ENCODE measurements around the gene SRCIN1. TPM values are rescaled to one million over a fixed set of nuclear protein-coding genes. Genes with fewer than 3 reads are reported as not detected.

The SRCIN1 gene
- total and polyA plus RNA-seq, 4 donors, result 0.05 to 5.3 (median 2.7) TPM

DNA sequence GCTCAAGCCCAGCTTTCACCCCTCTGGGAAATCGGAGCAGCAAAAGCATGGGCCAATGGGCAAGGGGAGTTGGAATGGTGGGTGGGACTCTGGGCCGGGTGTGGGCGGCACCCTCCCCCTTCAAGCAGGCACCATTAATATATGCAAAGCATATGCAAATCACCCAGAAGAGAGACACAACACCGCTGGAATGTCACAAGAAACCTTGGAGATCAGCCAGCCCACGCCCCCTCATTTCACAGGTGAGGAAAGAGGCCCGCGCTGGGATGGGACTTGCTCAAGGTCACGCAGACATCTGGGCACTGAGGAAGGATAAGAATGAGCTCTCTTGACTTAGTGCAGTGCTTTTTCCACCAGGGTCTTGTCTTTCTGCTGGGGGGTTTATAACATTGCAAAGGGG lies 4.8 kb downstream of the SRCIN1 start:
- DNase-seq (ENCODE audit: low spot score), result no peak
- Histone ChIP-seq H3K27ac (ENCODE audit: low read depth in 1 of 2, low read length in 2 of 2) (no peak overlapping the region), H3K9me3 (ENCODE audit: control insufficient read depth in 4 of 4, low read length in 3 of 4) (no peaks in the 10 kb centered on the region), H3K27me3 (ENCODE audit: control insufficient read depth in 4 of 4, insufficient read depth in 4 of 4, low read length in 3 of 4) (no peaks in the 10 kb centered on the region), H3K4me3 (ENCODE audit: low read depth in 1 of 3, low read length in 3 of 3) (no peak overlapping the region), H3K4me1 (ENCODE audit: control insufficient read depth in 4 of 4, insufficient read depth in 4 of 4, low read length in 3 of 4) (peaks cover 0 to 3% (median 0%) of the 10 kb centered on the region in 4 donors), H3K9ac (ENCODE audit: low read depth in 1 of 2, low read length in 2 of 2) (no peak overlapping the region), H3K36me3 (ENCODE audit: control insufficient read depth in 4 of 4, insufficient read depth in 3 of 4, low read depth in 1 of 4, low read length in 3 of 4) (no peaks in the 10 kb centered on the region)
- TF ChIP-seq, protein P1, sequence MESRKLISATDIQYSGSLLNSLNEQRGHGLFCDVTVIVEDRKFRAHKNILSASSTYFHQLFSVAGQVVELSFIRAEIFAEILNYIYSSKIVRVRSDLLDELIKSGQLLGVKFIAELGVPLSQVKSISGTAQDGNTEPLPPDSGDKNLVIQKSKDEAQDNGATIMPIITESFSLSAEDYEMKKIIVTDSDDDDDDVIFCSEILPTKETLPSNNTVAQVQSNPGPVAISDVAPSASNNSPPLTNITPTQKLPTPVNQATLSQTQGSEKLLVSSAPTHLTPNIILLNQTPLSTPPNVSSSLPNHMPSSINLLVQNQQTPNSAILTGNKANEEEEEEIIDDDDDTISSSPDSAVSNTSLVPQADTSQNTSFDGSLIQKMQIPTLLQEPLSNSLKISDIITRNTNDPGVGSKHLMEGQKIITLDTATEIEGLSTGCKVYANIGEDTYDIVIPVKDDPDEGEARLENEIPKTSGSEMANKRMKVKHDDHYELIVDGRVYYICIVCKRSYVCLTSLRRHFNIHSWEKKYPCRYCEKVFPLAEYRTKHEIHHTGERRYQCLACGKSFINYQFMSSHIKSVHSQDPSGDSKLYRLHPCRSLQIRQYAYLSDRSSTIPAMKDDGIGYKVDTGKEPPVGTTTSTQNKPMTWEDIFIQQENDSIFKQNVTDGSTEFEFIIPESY (IDR thresholded peaks at IDR 0.05), result no peak
- no peak for TF ChIP-seq GABPA (IDR thresholded peaks at IDR 0.05 in 1 of 2, conservative IDR thresholded peaks at IDR 0.05 in 1 of 2)
- no peak for TF ChIP-seq REST (IDR thresholded peaks at IDR 0.05)
- peak in 1 of 2 donors; percentile 18 for TF ChIP-seq EGR1 (IDR thresholded peaks at IDR 0.05; ENCODE audit: low read depth in 2 of 2)
- WGBS, result 73% methylated on average over 8 of the region's 8 CpGs

DNA sequence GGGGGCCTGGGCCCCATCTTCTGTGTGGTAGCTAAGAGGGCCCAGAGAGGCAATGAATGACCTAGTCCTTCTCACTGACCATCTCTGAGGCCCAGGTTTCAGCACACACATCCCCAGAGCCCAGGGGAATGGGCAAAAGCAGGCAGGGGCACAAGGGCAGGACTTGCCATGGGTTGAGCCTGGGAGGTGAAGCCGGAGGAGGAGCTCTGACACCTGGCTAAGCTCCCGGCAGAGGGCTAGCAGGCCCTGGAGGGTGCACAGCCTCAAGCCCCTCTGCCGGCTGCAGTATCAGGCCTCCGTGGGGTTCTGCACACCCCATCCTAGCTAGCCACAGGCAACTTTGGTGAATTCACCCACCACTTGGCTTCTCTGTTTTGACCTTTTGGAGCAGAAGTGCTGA lies 5.3 kb downstream of the SRCIN1 start:
- Histone ChIP-seq H3K9ac (ENCODE audit: low read depth in 1 of 2, low read length in 2 of 2) (no peak overlapping the region), H3K36me3 (ENCODE audit: control insufficient read depth in 4 of 4, insufficient read depth in 3 of 4, low read depth in 1 of 4, low read length in 3 of 4) (no peaks in the 10 kb centered on the region), H3K4me3 (ENCODE audit: low read depth in 1 of 3, low read length in 3 of 3) (no peak overlapping the region), H3K4me1 (ENCODE audit: control insufficient read depth in 4 of 4, insufficient read depth in 4 of 4, low read length in 3 of 4) (peaks cover 0 to 3% (median 0%) of the 10 kb centered on the region in 4 donors), H3K9me3 (ENCODE audit: control insufficient read depth in 4 of 4, low read length in 3 of 4) (no peaks in the 10 kb centered on the region), H3K27ac (ENCODE audit: low read depth in 1 of 2, low read length in 2 of 2) (no peak overlapping the region), H3K27me3 (ENCODE audit: control insufficient read depth in 4 of 4, insufficient read depth in 4 of 4, low read length in 3 of 4) (no peaks in the 10 kb centered on the region)
- TF ChIP-seq FOXA2 (IDR thresholded peaks at IDR 0.05) (no peak), TAF1 (conservative IDR thresholded peaks at IDR 0.05) (no peak), GABPA (IDR thresholded peaks at IDR 0.05 in 1 of 2, conservative IDR thresholded peaks at IDR 0.05 in 1 of 2) (no peak), NR2F2 (IDR thresholded peaks at IDR 0.05) (no peak), SP1 (IDR thresholded peaks at IDR 0.05) (no peak), EGR1 (IDR thresholded peaks at IDR 0.05; ENCODE audit: low read depth in 2 of 2) (no peak), RAD21 (IDR thresholded peaks at IDR 0.05) (no peak), HNF4A (conservative IDR thresholded peaks at IDR 0.05) (no peak), FOXA1 (IDR thresholded peaks at IDR 0.05) (no peak), HNF4G (IDR thresholded peaks at IDR 0.05) (no peak)
- TF ChIP-seq, protein P1 (IDR thresholded peaks at IDR 0.05), result no peak
- TF ChIP-seq, protein P2, sequence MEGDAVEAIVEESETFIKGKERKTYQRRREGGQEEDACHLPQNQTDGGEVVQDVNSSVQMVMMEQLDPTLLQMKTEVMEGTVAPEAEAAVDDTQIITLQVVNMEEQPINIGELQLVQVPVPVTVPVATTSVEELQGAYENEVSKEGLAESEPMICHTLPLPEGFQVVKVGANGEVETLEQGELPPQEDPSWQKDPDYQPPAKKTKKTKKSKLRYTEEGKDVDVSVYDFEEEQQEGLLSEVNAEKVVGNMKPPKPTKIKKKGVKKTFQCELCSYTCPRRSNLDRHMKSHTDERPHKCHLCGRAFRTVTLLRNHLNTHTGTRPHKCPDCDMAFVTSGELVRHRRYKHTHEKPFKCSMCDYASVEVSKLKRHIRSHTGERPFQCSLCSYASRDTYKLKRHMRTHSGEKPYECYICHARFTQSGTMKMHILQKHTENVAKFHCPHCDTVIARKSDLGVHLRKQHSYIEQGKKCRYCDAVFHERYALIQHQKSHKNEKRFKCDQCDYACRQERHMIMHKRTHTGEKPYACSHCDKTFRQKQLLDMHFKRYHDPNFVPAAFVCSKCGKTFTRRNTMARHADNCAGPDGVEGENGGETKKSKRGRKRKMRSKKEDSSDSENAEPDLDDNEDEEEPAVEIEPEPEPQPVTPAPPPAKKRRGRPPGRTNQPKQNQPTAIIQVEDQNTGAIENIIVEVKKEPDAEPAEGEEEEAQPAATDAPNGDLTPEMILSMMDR (IDR thresholded peaks at IDR 0.05; ENCODE audit: low read depth, low read length, missing input control), result no peak
- TF ChIP-seq, protein P3, sequence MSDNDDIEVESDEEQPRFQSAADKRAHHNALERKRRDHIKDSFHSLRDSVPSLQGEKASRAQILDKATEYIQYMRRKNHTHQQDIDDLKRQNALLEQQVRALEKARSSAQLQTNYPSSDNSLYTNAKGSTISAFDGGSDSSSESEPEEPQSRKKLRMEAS (IDR thresholded peaks at IDR 0.05), result no peak
- no peak for DNase-seq (ENCODE audit: low spot score)
- 88% methylated on average over 4 of the region's 4 CpGs for WGBS
